Esophagus muscularis mucosa (tissue), 4 donors: ENCODE results near the gene MADD. TPM values are rescaled to one million over a fixed set of nuclear protein-coding genes. Genes with fewer than 3 reads are reported as not detected.

Source experiments
- DNase-seq: peaks from one replicate; pipeline ENCODE4 v3.0.0-alpha.2; 2017; ENCODE audit errors: extremely low spot score
- H3K27ac ChIP-seq, 4 donors: fragments of 200-600 bp; sonication (generic); replicated peaks in 1 of 4; 1 replicate in 3 of 4; 2 replicates in 1 of 4; pipeline ENCODE4 v1.5.1; 2016 to 2019; ENCODE audit warnings: mild to moderate bottlenecking in 1 of 4
- H3K27me3 ChIP-seq, 4 donors: fragments of 200-600 bp; sonication (generic); one replicate each; pipeline versions ENCODE4 v1.5.1 to v1.6.0; 2016 to 2019
- H3K36me3 ChIP-seq, 4 donors: fragments of 200-600 bp; sonication (generic); one replicate each; pipeline ENCODE4 v1.5.1; 2016 to 2019
- H3K4me1 ChIP-seq, 4 donors: fragments of 200-600 bp; sonication (generic); one replicate each; pipeline ENCODE4 v1.5.1; 2016 to 2019
- H3K4me3 ChIP-seq, 4 donors: fragments of 200-600 bp; sonication (generic); 1 replicate in 2 of 4; 2 replicates in 2 of 4; pipeline ENCODE4 v1.5.1; 2016 to 2019; ENCODE audit warnings: mild to moderate bottlenecking in 4 of 4, moderate library complexity in 1 of 4
- H3K9me3 ChIP-seq, 4 donors: fragments of 200-600 bp; sonication (generic); 1 replicate in 3 of 4; 2 replicates in 1 of 4; pipeline ENCODE4 v1.5.1; 2016 to 2019
- CTCF ChIP-seq, 3 experiments: fragments of 200-600 bp in 2 of 3; fragments of 450-650 bp in 1 of 3; sonication (generic) in 2 of 3; IDR thresholded peaks; one replicate each; pipeline ENCODE4 v1.5.1; 2017 to 2019; ENCODE audit warnings: antibody characterized with exemption in 3 of 3, mild to moderate bottlenecking in 2 of 3, moderate library complexity in 1 of 3
- EP300 ChIP-seq: sonication (generic); formaldehyde crosslinking; IDR thresholded peaks from one replicate; pipeline ENCODE4 v1.6.1; 2017; ENCODE audit warnings: antibody characterized with exemption
- POLR2A ChIP-seq: fragments of 450-650 bp; IDR thresholded peaks from one replicate; pipeline ENCODE4 v1.6.1; 2017; ENCODE audit warnings: antibody characterized with exemption, moderate library complexity, mild to moderate bottlenecking, low read depth
- POLR2AphosphoS5 ChIP-seq, 2 donors: sonication (generic); formaldehyde crosslinking; IDR thresholded peaks; one replicate each; pipeline ENCODE4 v1.6.1; 2017; ENCODE audit warnings: antibody characterized with exemption in 2 of 2
- WGBS: methylation state at CpG from one replicate; pipeline ENCODE4 v1.1.5; 2018; 5-methylcytosine and 5-hydroxymethylcytosine counted together
- intact Hi-C: fragments of 100-400 bp; cut with DNase I; formaldehyde crosslinking; loops from one replicate; pipeline ENCODE4 v1.15.1; 2023
- total RNA-seq, 4 donors: library from RNA; depleted of rRNA; stranded (reverse); fragments of >200 nt; gene quantifications; one replicate each; pipeline versions ENCODE4 v1.1.0 to v1.2.1, GENCODE V29; 2016

MADD gene
- total RNA-seq, 4 donors from 2014 or later: 27.8 to 35.4 (median 32.7) TPM

GRCh38 chr11:47242596-47243192 is 27.2 kb upstream of the MADD start:
- Histone ChIP-seq H3K4me3 (no peak overlapping the region), H3K4me1 (peaks cover 6 to 18% (median 11%) of the 10 kb centered on the region in 4 donors), H3K36me3 (peaks cover 54 to 93% (median 86%) of the 10 kb centered on the region in 4 donors), H3K9me3 (no peaks in the 10 kb centered on the region), H3K27me3 (no peaks in the 10 kb centered on the region), H3K27ac (no peak overlapping the region)
- TF ChIP-seq POLR2A: no peak
- intact Hi-C loops: no loop called here
- WGBS: 94% methylated on average over 9 of the region's 21 CpGs
- no peak for DNase-seq

- no peak overlapping the region for H3K4me3 ChIP-seq
- no peak for DNase-seq
- no peaks in the 10 kb centered on the region for H3K9me3 ChIP-seq
- intact Hi-C loops: no loop called here
- no peaks in the 10 kb centered on the region for H3K27me3 ChIP-seq
- no peak overlapping the region for H3K27ac ChIP-seq
- WGBS: 78% methylated on average over 4 of the region's 4 CpGs
- peaks cover 11 to 26% (median 17%) of the 10 kb centered on the region in 4 donors for H3K4me1 ChIP-seq
- TF ChIP-seq EP300 (no peak), CTCF (IDR thresholded peaks at IDR 0.05) (no peak), POLR2AphosphoS5 (IDR thresholded peaks at IDR 0.05) (no peak), POLR2A (no peak)
- peaks cover 52 to 86% (median 85%) of the 10 kb centered on the region in 4 donors for H3K36me3 ChIP-seq
Observed at GRCh38 chr11:47243454-47243853, 26.5 kb upstream of the MADD start.

GRCh38 chr11:47244448-47245350 is 25.2 kb upstream of the MADD start:
- Histone ChIP-seq H3K36me3 (peaks cover 40 to 75% (median 72%) of the 10 kb centered on the region in 4 donors), H3K4me1 (peaks cover 17 to 32% (median 23%) of the 10 kb centered on the region in 4 donors), H3K9me3 (no peaks in the 10 kb centered on the region), H3K4me3 (no peak overlapping the region), H3K27me3 (no peaks in the 10 kb centered on the region), H3K27ac (peak overlapping the region in 1 of 4 donors; percentile 14)
- no peak for DNase-seq
- intact Hi-C loops: no loop called here
- 89% methylated on average over 23 of the region's 23 CpGs for WGBS
- no peak for TF ChIP-seq CTCF (IDR thresholded peaks at IDR 0.05)
- TF ChIP-seq POLR2AphosphoS5 (IDR thresholded peaks at IDR 0.05): no peak
- TF ChIP-seq EP300: no peak
- no peak for TF ChIP-seq POLR2A

- no peak for DNase-seq
- Histone ChIP-seq H3K9me3 (no peaks in the 10 kb centered on the region), H3K27ac (no peak overlapping the region), H3K36me3 (peaks cover 33 to 64% (median 61%) of the 10 kb centered on the region in 4 donors), H3K27me3 (no peaks in the 10 kb centered on the region), H3K4me3 (no peak overlapping the region), H3K4me1 (peaks cover 20 to 38% (median 27%) of the 10 kb centered on the region in 4 donors)
- TF ChIP-seq CTCF (IDR thresholded peaks at IDR 0.05) (no peak), POLR2AphosphoS5 (IDR thresholded peaks at IDR 0.05) (no peak), POLR2A (no peak), EP300 (no peak)
- WGBS: 90% methylated on average over 11 of the region's 11 CpGs
- intact Hi-C loops: no loop called here
Observed at GRCh38 chr11:47245611-47246357, 24.1 kb upstream of the MADD start.

GRCh38 chr11:47247502-47247901 is 22.4 kb upstream of the MADD start:
- Histone ChIP-seq H3K36me3 (peaks cover 22 to 47% (median 44%) of the 10 kb centered on the region in 4 donors), H3K4me1 (peaks cover 20 to 38% (median 27%) of the 10 kb centered on the region in 4 donors), H3K27ac (no peak overlapping the region), H3K9me3 (no peaks in the 10 kb centered on the region), H3K4me3 (peak overlapping the region in 3 of 4 donors; percentile 77 to 88 (median 78)), H3K27me3 (no peaks in the 10 kb centered on the region)
- intact Hi-C loops: no loop called here
- WGBS: 87% methylated on average over 4 of the region's 5 CpGs
- TF ChIP-seq POLR2A: no peak
- TF ChIP-seq POLR2AphosphoS5 (IDR thresholded peaks at IDR 0.05): no peak
- no peak for TF ChIP-seq EP300
- TF ChIP-seq CTCF (IDR thresholded peaks at IDR 0.05): no peak
- no peak for DNase-seq
